ENCODE measurements around the gene AGBL3. TPM values are rescaled to one million over a fixed set of nuclear protein-coding genes. Genes with fewer than 3 reads are reported as not detected.

Gene AGBL3
- total RNA-seq, 2 donors from 2014 or later = 0.67 to 1.9 TPM

GRCh38 chr7:135159359-135160085, 173.2 kb downstream of the AGBL3 start:
- Histone ChIP-seq H3K4me3 (no peak overlapping the region), H3K36me3 (no peaks in the 10 kb centered on the region), H3K9me3 (peaks cover 0 to 15% of the 10 kb centered on the region in 2 donors), H3K27me3 (no peaks in the 10 kb centered on the region), H3K4me1 (peaks cover 0 to 58% of the 10 kb centered on the region in 2 donors), H3K27ac (peak overlapping the region; percentile 66 to 70)
- no peak for DNase-seq (ENCODE audit: low spot score)
- no peak for TF ChIP-seq CTCF (IDR thresholded peaks at IDR 0.05)

GRCh38 chr7:135160098-135160857, 174.0 kb downstream of the AGBL3 start:
- Histone ChIP-seq H3K27ac (peak overlapping the region; percentile 66 to 70), H3K4me3 (no peak overlapping the region), H3K36me3 (peaks cover 7% of the 10 kb centered on the region), H3K4me1 (peaks cover 0 to 66% of the 10 kb centered on the region in 2 donors), H3K9me3 (peaks cover 0 to 15% of the 10 kb centered on the region in 2 donors), H3K27me3 (no peaks in the 10 kb centered on the region)
- DNase-seq (ENCODE audit: low spot score) = no peak
- no peak for TF ChIP-seq CTCF (IDR thresholded peaks at IDR 0.05)

GRCh38 chr7:135160858-135161653, 174.7 kb downstream of the AGBL3 start:
- Histone ChIP-seq H3K9me3 (peaks cover 0 to 7% of the 10 kb centered on the region in 2 donors), H3K27ac (peak overlapping the region; percentile 66 to 70), H3K27me3 (no peaks in the 10 kb centered on the region), H3K36me3 (peaks cover 15% of the 10 kb centered on the region), H3K4me1 (peaks cover 0 to 73% of the 10 kb centered on the region in 2 donors), H3K4me3 (no peak overlapping the region)
- no peak for DNase-seq (ENCODE audit: low spot score)
- TF ChIP-seq CTCF (IDR thresholded peaks at IDR 0.05) = no peak

GRCh38 chr7:135161669-135162068, 175.4 kb downstream of the AGBL3 start:
- Histone ChIP-seq H3K27ac (peak overlapping the region; percentile 66 to 70), H3K4me3 (no peak overlapping the region), H3K36me3 (peaks cover 21% of the 10 kb centered on the region), H3K27me3 (no peaks in the 10 kb centered on the region), H3K9me3 (peaks cover 0 to 2% of the 10 kb centered on the region in 2 donors), H3K4me1 (peaks cover 0 to 80% of the 10 kb centered on the region in 2 donors)
- DNase-seq (ENCODE audit: low spot score) = no peak
- no peak for TF ChIP-seq CTCF (IDR thresholded peaks at IDR 0.05)

GRCh38 chr7:135162382-135163001, 176.2 kb downstream of the AGBL3 start:
- Histone ChIP-seq H3K4me1 (peaks cover 0 to 82% of the 10 kb centered on the region in 2 donors), H3K27ac (peak overlapping the region in 1 of 2 donors; percentile 70), H3K9me3 (no peaks in the 10 kb centered on the region), H3K27me3 (no peaks in the 10 kb centered on the region), H3K4me3 (no peak overlapping the region), H3K36me3 (peaks cover 29% of the 10 kb centered on the region)
- DNase-seq (ENCODE audit: low spot score) = no peak
- TF ChIP-seq CTCF (IDR thresholded peaks at IDR 0.05) = no peak

All from right atrium auricular region (tissue), 2 donors.